NOMO-1 (cell line): ENCODE data around the gene HPGD.
A peak's percentile ranks its signal among the peaks of the same experiment; 100 is the strongest.
"Not testable (repeated sequence)": the region's sequence is repeated elsewhere in the genome, so short reads cannot be mapped to it uniquely, and the experiment has no call there.

Source experiments
- DNase-seq, 2 experiments: peaks; one replicate each; lab custom pipeline; 2025; ENCODE audit not compliant: unreplicated experiment in 2 of 2; lab: John Stamatoyannopoulos, UW

The HPGD gene

DNA sequence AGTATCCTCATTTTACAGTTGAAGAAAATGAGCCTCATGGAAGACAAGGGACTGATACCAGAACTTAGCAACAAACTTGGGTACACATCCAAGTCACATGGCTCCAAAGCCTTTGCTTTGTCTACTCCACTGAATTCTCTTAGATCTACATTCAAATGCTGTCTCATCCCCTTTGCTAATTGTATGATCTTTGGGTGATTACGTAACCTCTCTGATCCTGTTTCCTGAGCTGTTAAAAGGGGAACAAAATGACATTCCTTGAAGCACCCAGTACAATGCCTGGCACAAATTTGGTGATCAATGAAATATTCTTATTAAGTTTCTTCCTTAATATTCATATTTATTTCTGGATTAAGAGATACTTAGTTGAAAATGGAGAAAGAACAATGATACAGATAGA lies 5.9 kb upstream of the HPGD start:
- DNase-seq: peak in 1 of 2 experiments; percentile 22

DNA sequence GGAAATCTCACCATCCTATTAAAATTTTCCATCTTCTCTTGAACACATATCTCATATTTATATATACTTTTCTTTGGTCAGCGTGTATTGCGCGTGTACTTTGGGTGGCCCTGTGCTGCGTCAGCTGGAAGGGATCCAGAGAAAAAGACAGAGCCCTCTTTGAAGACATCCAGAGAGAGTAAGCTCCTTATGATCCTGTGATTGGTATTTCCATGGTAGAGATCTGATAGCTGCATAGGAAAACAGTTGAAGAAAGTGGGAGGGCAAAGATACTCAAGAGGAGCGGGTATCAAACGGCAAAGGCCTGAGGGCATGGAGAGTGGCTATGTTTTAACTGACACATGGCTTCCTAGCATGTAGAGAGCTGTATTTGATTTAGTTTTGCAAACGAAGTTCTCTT lies 4.4 kb upstream of the HPGD start:
- DNase-seq: no peak

GRCh38 chr4:174524242-174524641 lies 2.0 kb upstream of the HPGD start:
- peak in 1 of 2 experiments; percentile 10 for DNase-seq

DNA sequence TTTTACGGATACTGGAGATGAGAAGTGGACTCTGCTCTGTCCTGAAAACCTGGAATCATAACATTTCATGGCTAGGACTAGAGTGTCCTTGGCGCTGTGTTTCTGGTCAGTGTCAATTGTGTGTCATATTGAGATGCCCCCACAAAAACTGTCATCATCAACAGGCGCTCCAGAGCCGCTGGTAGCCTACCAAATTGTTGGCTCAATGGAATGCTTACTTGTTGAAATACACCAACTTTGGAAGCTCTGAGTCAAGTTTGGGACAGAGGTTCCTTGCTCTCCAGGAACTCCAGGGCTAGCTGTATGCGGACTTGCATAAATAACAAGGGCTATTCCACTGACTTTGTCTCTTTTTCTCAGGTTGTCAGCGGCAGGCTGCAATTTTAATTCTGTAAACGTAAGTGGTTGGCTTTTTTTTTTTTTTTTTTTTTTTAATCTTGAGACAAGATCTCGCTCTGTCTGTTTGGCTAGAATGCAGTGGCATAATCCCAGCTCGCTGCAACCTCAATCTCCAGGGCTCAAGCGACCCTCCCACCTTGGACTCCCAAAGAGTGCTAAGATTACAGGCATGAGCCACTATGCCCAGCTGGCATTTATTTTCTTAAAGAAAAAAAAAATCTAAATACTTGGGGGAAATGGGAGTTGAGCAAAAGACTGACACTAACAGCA lies 871 bp upstream of the HPGD start:
- DNase-seq: peak in 1 of 2 experiments; percentile 23

DNA sequence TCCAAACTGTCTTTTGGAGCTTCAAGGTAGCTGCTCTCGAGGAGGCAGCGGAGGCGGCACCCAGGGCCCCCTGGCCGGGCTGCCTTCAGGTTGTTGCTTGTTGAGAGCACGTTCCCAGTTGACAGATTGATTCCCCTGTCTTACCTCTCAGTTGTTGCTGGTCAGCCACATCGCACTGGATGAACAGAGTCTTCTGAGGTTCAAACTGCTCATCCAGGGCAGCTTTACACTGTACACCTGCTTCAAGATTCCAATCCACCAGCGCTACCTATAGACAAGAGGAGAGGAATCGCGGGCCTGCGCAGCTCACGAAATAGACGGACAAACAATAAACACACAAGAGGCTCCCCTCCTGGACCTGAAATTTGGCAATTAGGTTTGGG lies 497 bp downstream of the HPGD start:
- DNase-seq: peak in 1 of 2 experiments; percentile 44

- DNase-seq: peak; percentile 52 to 77
These were observed 1.6 kb downstream of the HPGD start for GRCh38 chr4:174520660-174521059.

DNA sequence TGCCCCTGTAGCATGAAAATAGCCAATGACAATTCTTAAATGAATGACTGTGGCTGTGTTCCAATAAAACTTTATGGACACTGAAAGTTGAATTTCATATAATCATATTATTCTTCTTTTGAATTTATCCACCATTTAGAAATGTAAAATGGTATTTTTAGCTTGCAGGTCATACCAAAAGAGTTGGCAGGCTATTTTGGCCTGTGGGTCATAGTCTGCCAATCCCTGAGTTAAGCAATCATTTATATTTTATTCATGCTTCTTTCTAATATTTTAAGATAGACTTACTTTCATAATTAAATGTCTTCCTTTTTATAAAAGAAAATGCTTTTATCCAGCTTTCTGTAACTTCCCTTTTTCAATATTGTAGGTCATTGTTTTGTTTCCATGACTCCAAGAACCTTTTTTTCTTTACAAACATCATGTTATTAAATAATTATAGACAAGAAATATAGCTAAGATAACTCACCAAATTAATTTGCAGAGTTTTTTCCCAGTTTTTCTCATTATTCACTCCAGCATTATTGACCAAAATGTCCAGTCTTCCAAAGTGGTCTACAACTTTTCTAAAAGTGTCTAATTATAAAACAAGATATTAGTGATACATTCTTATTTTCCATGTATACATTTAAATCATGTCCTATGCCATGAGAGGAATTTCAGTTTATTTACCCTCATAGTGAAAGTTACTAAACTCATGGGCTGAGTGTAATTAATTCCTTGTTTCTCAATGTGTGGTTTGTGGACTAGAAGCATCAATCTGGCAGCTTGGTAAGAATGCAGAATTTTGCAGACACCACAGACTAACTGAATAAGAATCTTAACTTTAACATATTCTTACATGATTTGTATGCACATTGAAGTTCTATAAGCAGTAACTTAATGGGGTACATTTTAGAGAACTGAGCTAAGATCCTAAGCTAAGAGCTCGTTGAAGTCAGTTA lies 4.5 kb downstream of the HPGD start:
- peak; percentile 23 to 77 for DNase-seq

- DNase-seq: no peak
These were observed 5.5 kb downstream of the HPGD start for GRCh38 chr4:174516794-174517193.

GRCh38 chr4:174516345-174516744 lies 5.9 kb downstream of the HPGD start:
- DNase-seq: no peak

DNA sequence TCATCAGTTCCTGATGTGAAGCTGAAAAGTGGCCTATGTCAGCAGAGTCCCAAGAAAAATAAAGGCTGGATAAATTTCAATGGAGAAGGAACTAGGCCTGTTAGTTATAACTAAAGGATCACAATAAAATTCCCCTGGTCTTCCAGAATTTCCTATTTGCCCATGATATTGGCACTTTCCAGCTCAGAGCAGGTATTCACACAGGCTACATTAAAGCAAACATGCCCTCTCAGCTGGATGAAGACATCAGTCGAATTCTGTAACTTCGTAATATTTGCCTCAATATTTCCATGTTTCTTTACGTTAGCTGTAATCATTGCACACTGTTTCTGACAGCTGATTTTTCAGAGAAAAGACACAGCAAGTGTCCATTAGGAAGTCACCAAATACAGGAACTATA lies 9.5 kb downstream of the HPGD start:
- DNase-seq: no peak

DNA sequence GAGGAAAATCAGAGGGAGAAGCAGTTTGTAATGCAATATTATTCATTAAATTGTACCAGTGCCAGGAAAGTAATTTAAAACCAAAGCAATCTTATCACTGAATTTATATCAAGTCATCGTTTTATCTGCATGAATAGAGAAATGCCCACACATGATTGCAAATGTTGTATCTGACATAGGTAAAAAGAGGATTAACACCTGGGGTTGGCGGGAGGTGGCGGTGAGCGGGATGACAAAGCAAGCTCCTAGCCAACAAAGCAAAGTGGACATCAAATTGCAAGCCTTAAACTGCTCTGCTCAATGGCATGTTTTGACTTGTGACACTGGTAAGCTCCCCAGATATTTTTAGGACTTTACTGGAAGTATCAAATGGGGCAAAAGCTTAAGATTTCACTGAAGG lies 16.4 kb downstream of the HPGD start:
- DNase-seq: no peak

- DNase-seq: no peak
These were observed 17.3 kb downstream of the HPGD start for GRCh38 chr4:174505007-174505406.

GRCh38 chr4:174503079-174503715 lies 19.1 kb downstream of the HPGD start:
- no peak for DNase-seq

- DNase-seq: no peak
These were observed 25.5 kb downstream of the HPGD start for GRCh38 chr4:174496631-174497432.

DNA sequence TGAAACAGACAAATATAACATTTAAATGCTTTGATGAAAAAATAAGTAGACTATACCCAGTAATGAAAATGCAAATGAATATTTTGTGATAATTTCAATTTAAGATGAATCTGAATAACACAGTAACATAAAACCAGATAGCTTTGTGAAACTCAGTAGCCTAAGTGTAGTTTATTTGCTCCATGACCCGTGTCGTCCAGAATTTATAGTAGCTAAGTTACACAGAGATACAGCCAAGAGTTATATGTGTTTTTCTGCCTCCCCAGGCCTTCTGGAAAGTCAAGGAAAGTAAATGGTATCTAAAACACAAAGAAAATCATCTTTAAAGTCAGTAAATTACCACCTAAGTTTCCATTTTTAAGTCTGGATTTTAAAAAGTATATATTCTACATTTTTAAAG lies 26.7 kb downstream of the HPGD start:
- DNase-seq: no peak

GRCh38 chr4:174494726-174495125 lies 27.6 kb downstream of the HPGD start:
- no peak for DNase-seq

GRCh38 chr4:174494146-174494545 lies 28.1 kb downstream of the HPGD start:
- DNase-seq: no peak

GRCh38 chr4:174490451-174490961 lies 31.8 kb downstream of the HPGD start:
- no peak for DNase-seq

GRCh38 chr4:174488368-174488767 lies 33.9 kb downstream of the HPGD start:
- DNase-seq: not testable (repeated sequence)

DNA sequence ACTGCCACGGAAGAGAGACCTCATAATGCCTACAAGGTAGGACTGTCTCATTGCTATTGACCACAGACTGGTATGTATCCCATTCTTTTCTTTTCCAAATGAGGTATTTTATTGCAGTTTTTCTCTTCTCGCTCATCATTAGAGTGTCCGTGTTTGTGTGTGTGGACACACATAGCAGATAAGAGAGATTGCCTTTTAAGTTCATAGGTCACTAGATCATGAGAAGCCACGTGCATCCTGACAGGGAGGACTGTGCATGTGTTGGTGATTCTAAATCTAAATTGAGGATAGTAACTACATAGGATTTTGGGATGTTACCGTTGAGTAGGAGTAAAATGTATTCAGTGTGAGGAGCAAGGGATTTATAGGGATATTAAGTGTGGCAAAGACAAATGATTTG lies 37.3 kb downstream of the HPGD start:
- DNase-seq: no peak

DNA sequence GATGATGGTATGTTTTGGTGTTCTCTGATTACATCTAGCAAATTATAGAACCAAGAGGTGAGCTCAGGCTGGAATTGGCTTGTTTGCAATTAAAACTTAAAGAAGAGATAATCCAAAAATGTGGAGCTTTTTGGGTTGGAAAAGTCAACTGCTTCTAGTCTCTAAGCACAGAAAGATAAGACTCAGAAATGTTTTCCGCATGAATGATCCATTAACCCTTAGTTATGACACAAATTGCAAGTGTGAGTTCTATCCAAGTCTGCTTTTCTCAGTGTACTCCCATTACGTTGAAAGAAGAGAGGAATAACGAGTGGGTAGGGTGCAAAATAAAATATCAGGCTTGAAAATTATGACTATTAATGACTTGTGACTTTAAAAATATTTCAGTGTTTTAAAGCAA lies 38.5 kb downstream of the HPGD start:
- no peak for DNase-seq
